DMS114 treated with DMSO at 0.1 percent for 48 hours (cell line): Measurements from ENCODE around the gene KLK15.

Source experiments
- DNase-seq: peaks from one replicate; lab custom pipeline; 2025; ENCODE audit not compliant: unreplicated experiment; lab: John Stamatoyannopoulos, UW

KLK15 gene

DNA sequence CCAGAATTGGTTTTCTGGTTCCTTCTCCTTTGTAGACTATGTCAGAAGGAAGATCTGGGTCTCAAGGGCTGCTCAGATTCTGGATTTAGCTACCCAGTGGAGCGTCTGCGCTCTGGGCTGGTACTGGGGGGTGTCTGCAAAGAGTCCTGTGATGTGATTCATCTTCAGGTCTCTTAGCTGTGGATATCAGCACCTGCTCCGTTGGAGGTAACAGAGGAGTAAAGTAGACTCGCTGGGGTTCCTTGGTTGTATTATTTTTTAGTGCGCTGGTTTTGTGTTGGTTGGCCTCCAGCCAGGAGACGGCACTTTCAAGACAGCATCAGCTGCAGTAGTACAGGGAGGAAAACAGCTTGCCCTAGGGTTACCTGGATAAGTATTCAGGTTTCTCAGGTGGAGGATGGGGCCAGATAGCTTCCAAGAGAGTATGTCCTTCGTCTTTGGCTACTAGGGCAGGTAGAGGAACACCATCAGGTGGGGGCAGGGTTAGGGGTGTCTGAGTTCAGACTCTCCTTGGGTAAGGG is 10.4 kb upstream of the KLK15 start:
- DNase-seq: no peak

- DNase-seq: no peak
Observed at GRCh38 chr19:50843205-50843604, 9.8 kb upstream of the KLK15 start.

- DNase-seq: no peak
Observed at GRCh38 chr19:50842130-50842529, 8.8 kb upstream of the KLK15 start.

DNA sequence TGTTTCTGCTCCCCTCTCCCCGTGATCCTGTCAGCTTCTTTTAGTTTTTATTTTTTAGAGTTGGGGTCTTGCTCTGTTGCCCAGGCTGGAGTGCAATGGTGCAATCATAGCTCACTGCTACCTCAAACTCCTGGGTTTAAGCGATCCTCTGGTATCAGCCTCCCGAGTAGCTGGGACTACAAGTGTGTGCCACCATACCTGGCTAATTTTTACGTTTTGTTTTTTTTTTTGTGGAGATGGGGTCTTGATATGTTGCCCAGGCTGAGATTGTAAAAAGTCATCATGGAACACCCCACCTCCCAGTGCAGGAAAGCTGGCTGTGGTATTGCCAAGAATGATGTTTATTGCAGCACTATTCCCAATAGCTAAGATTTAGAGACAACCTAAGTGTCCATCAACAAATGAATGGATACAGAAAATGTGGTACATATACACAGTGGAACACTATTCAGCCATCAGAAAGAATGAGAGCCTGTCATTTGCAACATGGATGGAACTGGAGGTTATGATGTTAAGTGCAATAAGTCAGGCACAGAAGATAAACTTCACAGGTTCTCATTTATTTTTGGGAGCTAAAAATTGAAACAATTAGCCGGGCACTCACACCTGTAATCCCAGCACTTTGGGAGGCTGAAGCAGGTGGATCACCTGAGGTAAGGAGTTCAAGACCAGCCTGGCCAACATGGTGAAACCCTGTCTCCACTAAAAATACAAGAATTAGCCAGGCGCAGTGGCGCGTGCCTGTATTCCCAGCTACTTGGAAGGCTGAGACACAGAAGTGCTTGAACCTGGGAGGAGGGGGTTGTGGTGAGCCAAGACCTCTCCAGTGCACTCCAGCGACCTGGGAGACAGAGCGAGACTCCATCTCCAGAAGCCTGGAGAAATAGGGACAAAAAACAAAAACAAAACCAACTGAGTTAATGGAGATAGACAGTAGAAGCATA is 6.6 kb upstream of the KLK15 start:
- no peak for DNase-seq

DNA sequence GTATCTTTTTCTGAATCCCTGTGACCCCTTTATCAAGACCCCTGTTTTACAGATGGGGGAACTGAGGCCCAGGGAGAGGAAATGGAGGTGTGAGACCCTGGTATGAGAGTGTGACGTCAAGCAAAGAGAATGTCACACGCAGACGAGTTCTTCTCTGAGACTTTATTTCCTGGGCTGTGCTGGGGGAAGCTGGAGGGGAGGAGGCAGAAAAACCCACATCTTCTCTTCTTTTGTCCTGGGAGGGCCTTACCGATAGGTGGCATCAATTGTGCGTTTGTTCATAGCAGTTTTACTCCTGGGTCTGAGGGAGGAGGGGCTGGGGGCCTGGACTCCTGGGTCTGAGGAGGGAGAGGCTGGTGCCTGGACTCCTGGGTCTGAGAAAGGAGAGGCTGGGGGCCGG is 4.9 kb upstream of the KLK15 start:
- no peak for DNase-seq

DNA sequence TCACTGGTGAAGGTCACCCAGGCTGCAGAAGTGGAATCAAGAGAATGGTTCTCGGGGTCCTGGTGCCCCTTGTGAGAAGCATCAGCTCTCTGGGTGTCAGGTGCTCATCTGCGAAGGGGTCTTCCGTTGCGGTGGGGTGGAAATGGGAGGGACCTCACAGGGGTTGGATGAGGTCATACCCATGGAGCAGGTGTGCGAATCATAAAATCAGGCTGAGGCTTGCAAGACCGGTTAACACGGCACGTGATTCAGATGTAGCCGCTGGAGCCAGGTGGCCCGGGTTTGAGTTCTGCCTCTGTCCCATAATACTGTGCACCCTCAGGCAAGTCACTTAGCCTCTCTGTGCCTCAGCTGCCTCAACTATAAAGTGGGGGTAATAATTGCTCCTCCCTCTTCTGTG is 3.9 kb upstream of the KLK15 start:
- no peak for DNase-seq

DNA sequence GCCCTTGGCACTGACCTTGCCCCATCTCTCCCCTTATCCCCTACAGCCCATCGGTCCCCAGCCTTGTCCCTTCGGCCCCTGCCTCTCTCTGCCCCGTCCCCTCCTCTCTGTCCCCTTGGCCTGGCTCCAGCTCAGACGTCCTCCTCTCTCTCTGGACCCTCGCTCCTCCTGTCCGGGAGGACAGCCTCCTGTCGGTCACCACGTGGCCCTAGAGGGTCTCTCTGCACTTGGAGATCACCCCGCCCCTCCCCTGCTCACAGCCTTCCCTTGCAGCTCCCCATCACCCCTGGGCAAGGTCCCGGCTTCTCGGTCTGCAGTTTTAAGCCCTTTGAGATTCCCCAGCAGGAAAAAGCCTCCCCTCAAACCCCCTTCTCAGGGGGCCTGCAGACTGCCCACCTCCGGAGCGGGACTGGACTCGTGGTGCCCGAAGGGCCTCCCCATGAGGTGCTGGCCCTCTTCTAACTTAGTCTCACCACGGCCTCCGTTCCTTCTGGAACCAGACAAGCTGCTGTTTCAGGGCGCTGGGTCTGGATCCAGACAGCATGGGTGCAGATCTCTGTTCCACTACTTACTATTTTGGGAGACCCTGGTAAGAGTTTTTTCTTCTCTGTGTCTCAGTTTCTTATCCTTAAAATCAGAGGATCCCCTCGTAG is 3.3 kb upstream of the KLK15 start:
- DNase-seq: no peak

- peak; percentile 57 for DNase-seq
Observed at GRCh38 chr19:50835785-50836542, 2.6 kb upstream of the KLK15 start.

DNA sequence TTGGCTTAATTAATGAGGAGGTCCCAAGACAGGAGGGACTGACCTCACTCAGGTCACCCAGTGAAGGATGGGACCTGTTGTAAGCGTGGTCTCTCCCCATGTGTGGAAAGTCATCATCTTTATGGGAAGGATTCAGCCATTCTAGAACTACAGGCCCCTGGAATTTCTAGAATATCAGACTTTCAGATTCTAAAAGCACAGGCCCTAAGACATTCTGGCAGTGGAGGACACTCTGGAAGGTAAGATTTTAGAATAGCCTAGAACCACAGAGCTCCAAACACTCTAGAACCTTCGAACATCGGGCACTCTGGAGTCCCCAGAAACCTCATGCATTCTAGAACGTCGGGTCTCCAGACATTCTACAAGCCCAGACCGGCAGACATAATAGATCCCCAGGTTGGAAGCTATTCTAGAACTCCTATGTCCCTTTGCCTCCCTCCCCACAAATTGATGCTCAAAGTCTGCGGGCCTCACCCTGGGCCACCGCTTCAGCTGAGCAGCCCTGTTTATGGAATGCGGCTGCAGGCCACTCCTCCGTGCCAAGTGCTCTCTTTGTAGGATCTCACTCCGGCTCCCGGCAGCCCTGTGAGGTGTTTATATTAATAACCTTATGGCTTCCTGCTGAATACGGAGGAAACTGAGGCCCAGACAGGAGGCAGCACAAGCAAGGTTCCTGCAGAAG is 1.9 kb upstream of the KLK15 start:
- DNase-seq: no peak

- DNase-seq: no peak
Observed at GRCh38 chr19:50833802-50834167, 411 bp upstream of the KLK15 start.

DNA sequence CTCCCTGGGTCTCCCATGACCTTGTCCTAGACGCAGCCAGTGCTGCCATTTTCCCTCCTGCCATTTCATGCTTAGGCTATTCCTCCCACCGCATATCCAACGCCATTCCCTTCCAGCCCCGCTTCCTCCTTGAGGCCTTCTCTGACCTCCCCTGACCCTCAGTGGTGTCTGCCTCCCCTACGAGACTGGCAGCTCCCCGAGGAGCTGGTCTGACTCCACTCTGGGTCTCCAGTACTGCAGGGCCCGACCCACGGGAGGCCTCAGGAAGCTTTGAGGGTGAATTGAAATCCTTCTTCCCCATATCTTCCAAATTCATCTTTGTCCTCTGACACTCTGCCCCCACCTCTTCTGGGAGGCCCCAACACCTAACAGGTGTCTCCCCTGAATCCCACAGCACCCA is 708 bp downstream of the KLK15 start:
- no peak for DNase-seq

DNA sequence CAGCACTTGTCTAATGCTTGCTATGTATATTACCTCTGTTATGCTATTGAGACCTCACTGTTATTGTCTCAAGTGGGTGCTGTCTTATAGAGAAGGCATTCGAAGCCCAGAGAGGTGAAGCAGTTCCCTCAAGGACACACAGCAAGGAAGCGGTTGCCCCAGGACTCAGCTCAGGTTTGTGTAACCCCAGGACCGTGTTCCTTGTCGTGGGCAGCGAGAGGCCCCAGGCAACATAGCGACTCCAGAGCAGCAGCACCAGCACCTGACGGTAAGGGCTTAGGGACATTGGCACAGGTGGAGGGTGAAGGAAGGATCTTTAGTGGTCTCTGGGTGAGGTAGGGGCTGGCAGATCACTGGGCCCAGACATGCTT is 2.4 kb downstream of the KLK15 start:
- no peak for DNase-seq

DNA sequence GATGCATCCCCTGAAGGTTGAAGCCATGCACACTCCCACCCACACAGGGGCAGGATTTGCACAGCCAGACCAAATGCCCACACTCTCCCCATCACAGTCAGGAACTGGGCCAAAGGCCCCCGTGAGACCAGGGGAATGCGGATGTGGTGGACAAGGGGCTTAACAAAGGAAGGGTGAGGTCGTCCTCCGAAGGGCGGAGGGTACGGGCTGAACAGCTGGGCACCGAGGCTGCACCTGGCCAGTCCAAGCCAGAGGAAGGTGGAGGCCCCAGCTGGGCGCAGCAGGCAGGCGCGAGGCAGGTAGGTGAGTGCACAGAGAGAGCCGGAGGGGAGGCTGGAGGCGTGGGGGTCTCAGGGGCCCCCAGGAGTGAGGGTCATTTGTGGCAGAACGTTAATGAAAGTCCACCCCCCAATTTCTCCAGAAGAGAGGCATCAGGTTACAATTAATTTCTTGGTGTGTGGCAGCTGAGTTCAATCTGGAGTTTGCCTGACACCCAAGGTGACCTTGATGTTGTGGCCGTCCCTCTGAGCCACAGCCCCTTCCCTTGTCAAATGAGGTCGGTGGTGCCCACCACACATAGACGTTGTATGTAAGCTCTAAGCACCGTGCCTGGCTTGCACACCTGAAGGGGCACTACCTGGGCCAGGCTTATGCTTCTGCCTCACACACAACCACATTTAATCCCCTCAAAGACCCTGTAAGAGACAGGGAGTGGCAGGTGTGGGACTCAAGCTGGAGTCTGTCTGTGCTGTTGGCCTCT is 2.9 kb downstream of the KLK15 start:
- DNase-seq: no peak

- DNase-seq: no peak
Observed at GRCh38 chr19:50829801-50830200, 3.6 kb downstream of the KLK15 start.

GRCh38 chr19:50827476-50827875 is 5.9 kb downstream of the KLK15 start:
- no peak for DNase-seq

GRCh38 chr19:50826492-50827240 is 6.7 kb downstream of the KLK15 start:
- no peak for DNase-seq

- no peak for DNase-seq
Observed at GRCh38 chr19:50823389-50824042, 9.9 kb downstream of the KLK15 start, which contains the start of gene KLK1. Gene KLK1 (minus strand): TSS chr19:50823787. CDS start chr19:50823748, 39 bp downstream.

- no peak for DNase-seq
Observed at GRCh38 chr19:50822661-50823208, 10.6 kb downstream of the KLK15 start.

GRCh38 chr19:50821622-50822021 is 11.8 kb downstream of the KLK15 start:
- no peak for DNase-seq
